ENCODE results near the gene HCFC2.
"Not testable (repeated sequence)": the region's sequence is repeated elsewhere in the genome, so short reads cannot be mapped to it uniquely, and the experiment has no call there.

- TF ChIP-seq, protein P1, sequence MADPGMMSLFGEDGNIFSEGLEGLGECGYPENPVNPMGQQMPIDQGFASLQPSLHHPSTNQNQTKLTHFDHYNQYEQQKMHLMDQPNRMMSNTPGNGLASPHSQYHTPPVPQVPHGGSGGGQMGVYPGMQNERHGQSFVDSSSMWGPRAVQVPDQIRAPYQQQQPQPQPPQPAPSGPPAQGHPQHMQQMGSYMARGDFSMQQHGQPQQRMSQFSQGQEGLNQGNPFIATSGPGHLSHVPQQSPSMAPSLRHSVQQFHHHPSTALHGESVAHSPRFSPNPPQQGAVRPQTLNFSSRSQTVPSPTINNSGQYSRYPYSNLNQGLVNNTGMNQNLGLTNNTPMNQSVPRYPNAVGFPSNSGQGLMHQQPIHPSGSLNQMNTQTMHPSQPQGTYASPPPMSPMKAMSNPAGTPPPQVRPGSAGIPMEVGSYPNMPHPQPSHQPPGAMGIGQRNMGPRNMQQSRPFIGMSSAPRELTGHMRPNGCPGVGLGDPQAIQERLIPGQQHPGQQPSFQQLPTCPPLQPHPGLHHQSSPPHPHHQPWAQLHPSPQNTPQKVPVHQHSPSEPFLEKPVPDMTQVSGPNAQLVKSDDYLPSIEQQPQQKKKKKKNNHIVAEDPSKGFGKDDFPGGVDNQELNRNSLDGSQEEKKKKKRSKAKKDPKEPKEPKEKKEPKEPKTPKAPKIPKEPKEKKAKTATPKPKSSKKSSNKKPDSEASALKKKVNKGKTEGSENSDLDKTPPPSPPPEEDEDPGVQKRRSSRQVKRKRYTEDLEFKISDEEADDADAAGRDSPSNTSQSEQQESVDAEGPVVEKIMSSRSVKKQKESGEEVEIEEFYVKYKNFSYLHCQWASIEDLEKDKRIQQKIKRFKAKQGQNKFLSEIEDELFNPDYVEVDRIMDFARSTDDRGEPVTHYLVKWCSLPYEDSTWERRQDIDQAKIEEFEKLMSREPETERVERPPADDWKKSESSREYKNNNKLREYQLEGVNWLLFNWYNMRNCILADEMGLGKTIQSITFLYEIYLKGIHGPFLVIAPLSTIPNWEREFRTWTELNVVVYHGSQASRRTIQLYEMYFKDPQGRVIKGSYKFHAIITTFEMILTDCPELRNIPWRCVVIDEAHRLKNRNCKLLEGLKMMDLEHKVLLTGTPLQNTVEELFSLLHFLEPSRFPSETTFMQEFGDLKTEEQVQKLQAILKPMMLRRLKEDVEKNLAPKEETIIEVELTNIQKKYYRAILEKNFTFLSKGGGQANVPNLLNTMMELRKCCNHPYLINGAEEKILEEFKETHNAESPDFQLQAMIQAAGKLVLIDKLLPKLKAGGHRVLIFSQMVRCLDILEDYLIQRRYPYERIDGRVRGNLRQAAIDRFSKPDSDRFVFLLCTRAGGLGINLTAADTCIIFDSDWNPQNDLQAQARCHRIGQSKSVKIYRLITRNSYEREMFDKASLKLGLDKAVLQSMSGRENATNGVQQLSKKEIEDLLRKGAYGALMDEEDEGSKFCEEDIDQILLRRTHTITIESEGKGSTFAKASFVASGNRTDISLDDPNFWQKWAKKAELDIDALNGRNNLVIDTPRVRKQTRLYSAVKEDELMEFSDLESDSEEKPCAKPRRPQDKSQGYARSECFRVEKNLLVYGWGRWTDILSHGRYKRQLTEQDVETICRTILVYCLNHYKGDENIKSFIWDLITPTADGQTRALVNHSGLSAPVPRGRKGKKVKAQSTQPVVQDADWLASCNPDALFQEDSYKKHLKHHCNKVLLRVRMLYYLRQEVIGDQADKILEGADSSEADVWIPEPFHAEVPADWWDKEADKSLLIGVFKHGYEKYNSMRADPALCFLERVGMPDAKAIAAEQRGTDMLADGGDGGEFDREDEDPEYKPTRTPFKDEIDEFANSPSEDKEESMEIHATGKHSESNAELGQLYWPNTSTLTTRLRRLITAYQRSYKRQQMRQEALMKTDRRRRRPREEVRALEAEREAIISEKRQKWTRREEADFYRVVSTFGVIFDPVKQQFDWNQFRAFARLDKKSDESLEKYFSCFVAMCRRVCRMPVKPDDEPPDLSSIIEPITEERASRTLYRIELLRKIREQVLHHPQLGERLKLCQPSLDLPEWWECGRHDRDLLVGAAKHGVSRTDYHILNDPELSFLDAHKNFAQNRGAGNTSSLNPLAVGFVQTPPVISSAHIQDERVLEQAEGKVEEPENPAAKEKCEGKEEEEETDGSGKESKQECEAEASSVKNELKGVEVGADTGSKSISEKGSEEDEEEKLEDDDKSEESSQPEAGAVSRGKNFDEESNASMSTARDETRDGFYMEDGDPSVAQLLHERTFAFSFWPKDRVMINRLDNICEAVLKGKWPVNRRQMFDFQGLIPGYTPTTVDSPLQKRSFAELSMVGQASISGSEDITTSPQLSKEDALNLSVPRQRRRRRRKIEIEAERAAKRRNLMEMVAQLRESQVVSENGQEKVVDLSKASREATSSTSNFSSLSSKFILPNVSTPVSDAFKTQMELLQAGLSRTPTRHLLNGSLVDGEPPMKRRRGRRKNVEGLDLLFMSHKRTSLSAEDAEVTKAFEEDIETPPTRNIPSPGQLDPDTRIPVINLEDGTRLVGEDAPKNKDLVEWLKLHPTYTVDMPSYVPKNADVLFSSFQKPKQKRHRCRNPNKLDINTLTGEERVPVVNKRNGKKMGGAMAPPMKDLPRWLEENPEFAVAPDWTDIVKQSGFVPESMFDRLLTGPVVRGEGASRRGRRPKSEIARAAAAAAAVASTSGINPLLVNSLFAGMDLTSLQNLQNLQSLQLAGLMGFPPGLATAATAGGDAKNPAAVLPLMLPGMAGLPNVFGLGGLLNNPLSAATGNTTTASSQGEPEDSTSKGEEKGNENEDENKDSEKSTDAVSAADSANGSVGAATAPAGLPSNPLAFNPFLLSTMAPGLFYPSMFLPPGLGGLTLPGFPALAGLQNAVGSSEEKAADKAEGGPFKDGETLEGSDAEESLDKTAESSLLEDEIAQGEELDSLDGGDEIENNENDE (IDR thresholded peaks at IDR 0.05; ENCODE audit: insufficient replicate concordance, low read length): not testable (repeated sequence)
- not testable (repeated sequence) for TF ChIP-seq BRCA1 (IDR thresholded peaks at IDR 0.05; ENCODE audit: low read depth, low read length); POLR2AphosphoS5 (IDR thresholded peaks at IDR 0.05; ENCODE audit: low read depth, low read length); EZH2 (IDR thresholded peaks at IDR 0.05; ENCODE audit: low read depth, low read length, severe bottlenecking); CTCF (IDR thresholded peaks at IDR 0.05; ENCODE audit: control extremely low read depth in 1 of 3, insufficient read depth in 1 of 3, low read depth in 1 of 3, low read length in 3 of 3); MAX (IDR thresholded peaks at IDR 0.05); BACH1 (IDR thresholded peaks at IDR 0.05; ENCODE audit: low read length); MAFK (IDR thresholded peaks at IDR 0.05; ENCODE audit: low read depth, low read length); ZNF274 (IDR thresholded peaks at IDR 0.05; ENCODE audit: borderline replicate concordance, extremely low read depth, low read length); SUZ12 (IDR thresholded peaks at IDR 0.05; ENCODE audit: low read length)
These were observed 33.7 kb upstream of the HCFC2 start for GRCh38 chr12:104030596-104030995.

Data from H1 (cell line).